Activated T-cell treated with anti-CD3 and anti-CD28 coated beads for 24 hours (primary cell): ENCODE measurements around the gene CACNA2D3.
"Not testable (repeated sequence)": the region's sequence is repeated elsewhere in the genome, so short reads cannot be mapped to it uniquely, and the experiment has no call there.

Experiments used
- DNase-seq: peaks from one replicate; pipeline ENCODE4 v3.0.0-alpha.2; 2020; ENCODE audit warnings: low read depth

Gene CACNA2D3

DNA sequence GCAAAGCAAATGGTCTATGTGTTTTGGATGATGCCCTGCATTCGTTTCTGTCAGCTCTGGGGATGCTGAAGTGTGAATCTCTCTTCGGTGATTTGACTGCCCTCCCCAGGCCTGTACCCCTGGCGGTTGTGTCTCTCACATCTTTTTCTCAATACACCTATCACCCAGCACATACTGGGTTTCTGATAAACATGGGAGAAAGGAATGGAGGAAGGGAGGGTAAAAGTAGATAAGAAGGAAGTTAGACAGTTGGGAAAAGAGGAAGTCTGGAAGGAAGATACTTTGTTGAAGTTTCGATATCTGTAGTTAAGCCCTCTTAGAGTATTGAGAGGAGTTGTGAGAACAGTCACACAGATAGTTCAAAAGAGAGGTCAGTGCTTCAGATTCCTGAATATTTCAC lies 841.3 kb downstream of the CACNA2D3 start:
- DNase-seq: no peak

DNA sequence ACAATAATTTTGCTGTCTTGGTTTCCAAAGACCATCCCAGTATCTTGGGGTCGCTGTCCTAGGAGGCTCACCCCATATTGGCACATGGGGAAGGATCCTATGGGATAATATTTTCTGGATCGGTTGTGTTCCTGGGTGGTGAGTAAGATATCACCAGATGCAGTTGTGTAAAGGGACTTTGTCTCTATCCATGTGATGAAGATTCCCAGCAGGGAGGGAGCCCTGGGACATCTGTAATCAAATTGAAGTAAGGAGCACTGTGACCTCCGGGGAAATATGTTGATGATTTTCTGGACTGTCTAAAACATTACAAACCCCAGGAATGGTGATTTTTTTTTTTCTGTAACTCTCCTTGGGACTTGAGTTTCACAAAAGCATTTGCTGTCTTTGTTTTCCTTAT lies 841.7 kb downstream of the CACNA2D3 start:
- no peak for DNase-seq

DNA sequence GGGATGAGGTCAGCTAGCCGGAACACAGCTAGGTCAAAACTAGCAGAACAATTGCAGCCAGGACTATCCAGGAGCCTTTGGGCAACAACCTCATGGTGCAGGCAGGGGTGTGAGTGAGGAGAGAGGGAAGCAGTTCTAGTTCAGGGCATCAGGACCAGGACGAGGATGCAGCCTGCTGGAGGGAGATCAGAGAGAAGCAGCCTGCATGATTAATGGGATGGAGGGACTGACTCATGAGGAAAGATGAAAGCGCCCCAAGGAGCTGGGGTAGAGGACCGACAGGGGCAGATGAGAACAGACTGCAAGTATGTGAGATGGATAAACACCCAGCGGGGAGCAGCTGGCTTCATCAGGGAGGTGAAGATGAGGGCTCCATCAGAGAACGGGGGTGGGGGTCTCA lies 843.4 kb downstream of the CACNA2D3 start:
- DNase-seq: no peak

DNA sequence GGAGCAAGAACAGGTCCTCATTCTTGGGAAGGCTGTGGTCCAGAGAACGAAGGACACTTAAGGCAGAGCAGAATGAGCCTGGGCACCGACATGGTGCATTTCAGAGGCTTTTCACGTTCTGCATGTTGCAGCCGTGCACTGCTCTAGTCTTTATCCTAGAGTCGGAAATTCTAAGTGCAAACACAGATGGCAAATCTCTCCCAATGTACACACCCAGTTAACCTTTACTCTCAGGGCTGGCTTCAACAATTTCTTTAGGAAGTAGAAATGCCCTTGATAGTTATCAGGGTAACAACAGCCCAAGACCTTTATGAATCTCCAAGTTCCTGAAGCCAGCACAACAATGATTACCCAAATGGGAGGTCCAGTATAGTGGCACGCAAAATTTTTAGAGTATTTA lies 844.6 kb downstream of the CACNA2D3 start:
- no peak for DNase-seq

DNA sequence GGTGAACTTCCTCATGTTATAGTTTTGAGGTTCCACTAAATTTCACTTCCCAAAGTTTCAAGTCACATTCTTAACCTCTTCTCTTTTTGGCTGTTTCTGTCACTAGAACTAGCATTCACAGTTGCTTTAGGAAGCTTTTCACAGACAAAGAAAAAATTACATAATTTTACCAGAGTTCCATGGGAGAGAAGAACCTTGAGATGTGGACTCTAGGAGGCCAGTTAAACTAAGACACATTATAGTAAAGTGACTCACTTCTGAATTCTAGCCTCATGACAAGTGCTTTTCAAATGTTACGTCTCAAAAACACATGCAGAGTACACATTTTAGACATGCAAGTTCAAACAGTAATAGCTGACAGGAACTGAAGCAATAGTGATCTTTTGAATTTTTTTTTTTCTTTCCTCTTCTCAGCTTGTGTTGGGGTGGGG lies 845.4 kb downstream of the CACNA2D3 start:
- DNase-seq: no peak

DNA sequence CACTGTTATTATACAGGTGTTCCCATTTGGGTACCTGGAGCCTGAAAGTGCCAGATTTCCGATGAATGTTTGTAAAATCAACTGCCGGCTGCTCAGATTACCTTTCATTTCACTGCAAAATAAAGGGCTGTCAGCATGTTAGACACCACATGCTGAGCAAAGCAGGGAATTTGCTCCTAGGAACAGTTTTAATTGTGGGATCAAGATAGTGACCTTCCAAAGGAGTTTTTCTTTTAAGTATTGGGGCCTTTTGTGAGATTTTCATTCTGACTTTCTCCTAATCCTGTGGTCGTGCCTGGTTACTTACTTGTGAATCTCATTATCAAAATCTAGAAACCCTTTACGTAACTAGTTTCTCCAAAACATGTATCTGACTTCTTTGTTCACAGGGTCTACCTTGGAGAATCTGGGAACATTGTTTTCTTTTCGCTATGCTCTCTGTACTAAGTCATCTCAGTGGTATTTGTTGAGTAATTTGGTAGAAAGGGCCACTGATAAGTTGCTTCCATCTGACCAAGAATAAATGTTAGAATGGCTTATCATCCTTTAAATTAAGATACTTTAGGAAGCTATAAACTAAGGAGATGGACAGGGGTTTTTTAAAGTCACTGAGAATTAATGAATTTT lies 846.3 kb downstream of the CACNA2D3 start:
- no peak for DNase-seq

DNA sequence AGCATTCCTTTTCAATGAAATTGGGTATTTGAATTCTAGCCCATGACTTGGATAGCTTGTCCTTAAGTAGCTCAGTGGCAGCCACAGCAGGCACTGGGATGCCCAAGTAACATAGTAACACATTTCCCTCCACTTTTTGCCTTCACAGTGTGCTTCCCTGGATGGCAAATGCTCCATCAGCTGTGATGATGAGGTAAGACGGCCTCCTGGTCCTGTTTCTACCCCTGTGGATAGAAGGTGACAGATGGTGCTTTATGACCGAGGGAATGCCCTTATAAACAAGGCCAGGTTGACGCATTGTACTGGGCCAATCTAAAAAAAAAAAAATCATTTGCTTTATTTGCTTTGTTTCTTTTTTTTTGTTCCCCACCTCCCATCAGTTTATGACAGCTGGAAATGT lies 847.3 kb downstream of the CACNA2D3 start:
- DNase-seq: no peak

DNA sequence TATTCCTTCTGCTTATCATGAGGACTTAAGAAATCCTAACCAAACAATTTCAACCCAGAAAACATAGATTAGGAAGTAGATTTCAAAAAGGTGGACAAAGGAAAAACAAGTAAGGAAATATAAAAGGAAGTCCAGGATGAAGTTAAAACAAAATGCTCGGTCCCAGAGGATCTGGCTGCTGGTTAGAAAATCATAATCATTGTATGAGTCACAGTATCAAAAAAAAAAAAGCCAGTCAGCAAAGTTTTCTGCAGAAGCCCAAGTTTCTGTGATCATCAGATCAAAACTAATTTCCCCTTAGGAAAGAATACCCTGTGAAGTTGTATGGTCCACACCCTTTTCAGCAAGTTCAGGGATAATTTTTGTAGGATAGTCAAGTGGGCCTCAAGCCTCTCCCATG lies 848.5 kb downstream of the CACNA2D3 start:
- no peak for DNase-seq

DNA sequence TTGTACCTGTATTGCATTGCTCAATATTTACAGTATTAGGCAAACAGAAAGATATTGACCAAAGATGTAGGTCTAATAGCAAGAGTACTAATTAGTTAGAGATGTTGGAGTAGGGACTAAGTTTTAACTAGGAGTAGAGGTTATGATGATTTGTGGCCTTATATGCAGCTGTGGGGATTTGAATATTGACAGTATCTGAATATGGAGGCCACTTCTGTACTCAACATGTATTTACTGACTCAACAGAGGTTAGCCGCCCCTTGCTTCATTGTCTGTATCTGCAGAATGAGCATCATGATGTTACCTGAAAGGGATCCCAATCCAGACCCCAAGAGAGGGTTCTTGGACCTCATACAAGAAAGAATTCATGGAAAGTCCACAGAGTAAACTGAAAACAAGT lies 855.1 kb downstream of the CACNA2D3 start:
- DNase-seq: no peak

DNA sequence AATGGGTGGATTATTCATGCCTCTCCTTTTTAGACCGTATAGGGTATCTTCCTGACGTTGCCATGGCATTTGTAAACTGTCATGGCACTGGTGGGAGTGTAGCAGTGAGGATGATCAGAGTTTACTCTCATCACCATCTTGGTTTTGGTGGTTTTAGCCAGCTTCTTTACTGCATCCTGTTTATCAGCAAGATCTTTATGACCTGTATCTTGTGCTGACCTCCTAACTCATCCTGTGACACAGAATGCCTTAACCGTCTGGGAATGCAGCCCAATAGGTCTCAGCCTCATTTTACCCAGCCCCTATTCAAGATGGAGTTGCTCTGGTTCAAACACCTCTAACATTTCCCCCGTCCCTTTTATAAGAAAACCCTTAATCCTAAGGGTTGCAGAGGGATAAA lies 855.6 kb downstream of the CACNA2D3 start:
- not testable (repeated sequence) for DNase-seq

DNA sequence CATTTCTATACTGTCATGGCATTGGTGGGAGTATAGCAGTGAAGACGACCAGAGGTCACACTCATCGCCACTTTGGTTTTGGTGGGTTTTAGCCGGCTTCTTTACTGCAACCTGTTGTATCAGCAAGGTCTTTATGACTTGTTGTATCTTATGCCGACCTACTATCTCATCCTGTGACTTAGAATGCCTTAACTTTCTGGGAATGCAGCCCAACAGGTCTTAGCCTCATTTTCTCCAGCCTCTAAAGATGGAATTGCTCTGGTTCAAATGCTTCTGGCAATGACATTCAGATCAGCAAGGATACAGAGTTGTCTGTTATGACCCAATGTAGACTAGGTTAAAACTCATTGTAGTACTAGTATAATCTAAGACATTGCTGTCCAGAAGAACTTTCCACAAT lies 860.5 kb downstream of the CACNA2D3 start:
- DNase-seq: no peak

DNA sequence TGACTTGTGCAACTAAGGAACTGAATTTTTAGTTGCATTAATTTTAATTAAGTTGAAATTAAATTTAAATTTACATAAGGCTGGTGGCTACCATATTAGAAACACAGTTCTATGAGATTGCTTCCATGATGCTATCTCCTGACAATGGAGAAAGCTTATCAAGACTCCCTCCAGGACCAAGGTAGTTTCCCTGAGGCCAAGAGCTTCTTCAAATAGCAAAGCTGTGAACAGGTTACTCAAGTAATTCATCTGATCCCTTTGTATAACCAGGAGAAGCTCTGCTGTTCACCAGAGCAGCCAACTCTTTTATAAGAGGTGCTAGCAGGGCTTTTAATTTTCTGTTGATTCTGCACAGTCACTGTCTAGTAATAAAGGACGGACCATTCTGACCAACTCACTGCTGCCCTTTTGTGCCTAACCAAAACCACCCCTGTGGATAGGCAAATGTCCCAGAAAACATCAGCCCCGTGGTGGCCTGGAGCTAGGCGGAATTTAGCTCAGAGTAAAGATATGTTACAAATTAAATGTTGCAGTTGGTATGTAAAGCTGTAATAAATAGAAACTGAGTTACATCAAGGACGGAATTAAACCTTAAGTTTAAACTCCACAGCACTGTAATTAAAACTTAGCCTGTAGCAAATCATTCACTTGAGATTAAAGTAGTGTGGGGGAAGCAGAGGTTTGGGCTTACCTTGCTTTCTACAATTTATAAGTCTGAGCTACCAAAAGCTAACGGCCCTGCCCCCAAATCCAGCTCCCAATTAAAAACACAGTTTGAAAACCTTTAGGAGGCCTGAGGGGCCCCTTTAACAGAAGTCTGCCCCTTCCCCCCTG lies 861.1 kb downstream of the CACNA2D3 start:
- DNase-seq: no peak

DNA sequence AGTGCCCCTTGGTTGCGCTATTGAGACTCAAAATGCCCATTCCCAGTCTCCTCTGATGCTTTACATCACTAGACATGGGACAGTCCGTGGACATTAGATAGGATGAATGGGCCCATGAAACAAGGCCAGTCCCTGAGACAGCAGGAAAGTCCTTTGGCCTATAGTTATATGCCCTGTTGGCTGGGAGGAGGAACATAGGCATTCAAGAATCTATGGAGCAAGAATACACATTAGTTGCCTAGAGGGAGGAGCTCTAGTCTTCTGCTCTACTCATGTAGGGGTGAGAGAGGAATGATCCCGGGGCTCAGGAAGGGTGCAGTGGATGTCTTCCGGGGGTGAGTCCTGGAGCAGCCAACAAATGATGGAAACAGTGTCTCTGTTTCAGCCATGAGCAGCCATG lies 863.5 kb downstream of the CACNA2D3 start:
- DNase-seq: no peak

DNA sequence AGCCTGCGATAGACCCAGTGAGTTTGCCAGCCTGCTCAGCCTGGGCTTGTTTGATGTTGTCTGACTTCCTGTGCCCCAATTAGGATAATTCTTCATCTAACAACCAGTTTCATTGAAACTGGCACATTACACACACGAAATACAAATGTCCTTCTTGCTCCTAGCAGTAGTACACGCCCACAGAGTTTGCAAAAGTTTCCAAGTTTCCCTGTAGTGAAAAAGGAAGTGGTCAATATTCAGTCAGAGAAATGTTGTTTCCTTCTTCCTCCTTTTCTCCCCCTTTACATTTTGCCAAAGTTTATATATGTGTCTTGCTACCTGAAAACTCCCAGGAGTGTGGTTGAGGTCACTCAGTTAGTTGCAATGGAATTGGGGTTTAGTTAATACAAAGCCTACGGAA lies 863.9 kb downstream of the CACNA2D3 start:
- DNase-seq: no peak

DNA sequence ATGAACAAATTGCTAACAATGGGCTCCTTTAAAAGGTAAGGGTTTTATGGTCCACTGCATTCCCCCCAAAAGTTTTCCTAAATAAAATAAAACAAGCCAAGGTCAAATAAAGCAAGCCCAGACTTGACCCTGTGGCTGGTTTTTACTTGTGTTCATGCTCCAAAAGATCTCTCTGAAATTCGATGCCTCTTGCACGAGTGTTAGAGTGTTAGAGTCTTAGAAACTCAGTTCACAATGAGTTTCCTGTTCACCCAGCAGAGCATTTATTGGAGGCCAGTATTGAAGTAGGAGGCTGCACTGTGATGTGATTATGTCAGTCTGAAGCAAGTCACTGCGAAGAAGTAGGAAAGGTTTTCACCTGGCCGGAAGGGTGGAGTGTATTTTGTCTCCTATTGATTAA lies 865.4 kb downstream of the CACNA2D3 start:
- DNase-seq: no peak

DNA sequence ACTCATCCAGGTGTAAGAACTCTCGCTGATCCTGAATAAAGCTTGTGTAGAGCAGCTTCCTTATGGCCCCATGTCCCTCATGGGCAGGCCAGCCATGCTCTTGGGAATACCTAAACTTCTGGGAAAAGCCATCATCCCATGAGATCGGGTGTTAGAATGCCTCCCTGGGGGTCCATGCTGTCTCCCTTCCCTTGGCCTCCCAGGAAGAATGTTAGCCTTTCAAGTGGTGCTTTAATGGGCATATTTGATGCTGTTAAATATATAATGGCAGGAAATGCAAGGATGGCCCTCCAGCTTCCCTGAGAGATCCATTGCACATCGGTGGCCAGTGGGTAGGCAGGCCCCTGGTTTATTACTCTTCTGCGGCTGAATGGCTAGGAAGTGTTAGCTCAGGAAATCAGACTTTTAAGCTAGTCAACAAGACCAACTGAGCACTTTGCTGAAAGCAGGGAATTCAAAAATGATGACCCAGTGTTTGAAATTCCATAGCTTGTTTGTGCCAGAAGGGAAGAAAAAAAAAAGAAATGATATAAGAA lies 866.0 kb downstream of the CACNA2D3 start:
- DNase-seq: no peak

DNA sequence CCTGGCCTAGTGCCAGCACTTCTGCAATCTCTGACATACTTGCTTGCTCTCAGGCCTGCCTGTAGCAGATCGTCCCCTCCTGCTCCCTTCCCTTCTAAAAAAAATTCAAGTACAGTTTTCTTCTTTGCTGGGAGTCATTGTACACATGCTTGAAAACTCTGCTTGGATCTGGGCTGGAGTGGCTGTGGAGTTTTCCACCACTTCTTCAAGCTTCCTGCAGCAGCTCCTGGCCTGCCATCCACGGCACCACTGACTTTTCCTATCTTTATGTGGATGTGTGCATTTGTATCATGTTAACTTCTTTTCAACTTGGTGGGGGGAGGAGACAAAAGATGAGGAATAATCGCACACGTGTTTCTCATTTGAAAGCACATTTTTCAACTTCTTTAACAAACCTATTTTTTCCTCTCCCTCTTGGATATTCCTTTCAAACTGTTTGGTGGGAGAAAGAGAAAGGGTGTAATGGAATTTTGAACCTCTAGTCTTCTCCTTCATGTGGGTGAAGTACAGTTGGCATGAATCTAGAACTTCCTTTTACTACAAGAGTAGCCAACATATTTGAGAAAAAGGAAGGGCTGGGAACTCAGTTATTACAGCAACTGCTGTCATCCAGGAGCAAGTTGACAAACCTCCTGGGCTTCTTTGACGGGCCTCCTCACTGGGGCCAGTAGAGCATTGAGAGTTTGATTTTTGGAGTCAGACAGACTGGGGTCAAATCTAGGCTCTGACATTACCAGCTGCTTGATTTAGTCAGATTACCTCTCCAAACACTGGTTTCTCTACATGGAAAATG lies 866.7 kb downstream of the CACNA2D3 start:
- no peak for DNase-seq

DNA sequence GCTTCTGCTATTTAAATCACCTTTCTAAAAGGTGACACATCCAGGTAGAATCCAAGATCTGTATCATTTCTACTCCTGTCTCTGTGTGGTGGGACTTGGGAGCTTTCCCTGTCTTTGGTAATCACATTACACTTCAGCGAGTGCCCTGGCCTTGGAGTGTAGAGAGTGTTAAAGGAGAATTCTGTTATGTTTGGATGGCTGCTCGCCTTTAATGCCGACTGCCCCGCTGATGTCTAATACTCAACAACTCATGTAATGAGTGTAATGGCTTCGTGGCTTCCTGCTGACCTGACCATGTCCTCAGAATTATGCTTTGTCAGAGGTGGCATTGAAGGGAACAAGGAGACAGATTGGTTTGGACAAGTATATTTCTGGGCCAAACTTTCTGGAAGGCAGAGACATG lies 871.8 kb downstream of the CACNA2D3 start:
- DNase-seq: no peak

DNA sequence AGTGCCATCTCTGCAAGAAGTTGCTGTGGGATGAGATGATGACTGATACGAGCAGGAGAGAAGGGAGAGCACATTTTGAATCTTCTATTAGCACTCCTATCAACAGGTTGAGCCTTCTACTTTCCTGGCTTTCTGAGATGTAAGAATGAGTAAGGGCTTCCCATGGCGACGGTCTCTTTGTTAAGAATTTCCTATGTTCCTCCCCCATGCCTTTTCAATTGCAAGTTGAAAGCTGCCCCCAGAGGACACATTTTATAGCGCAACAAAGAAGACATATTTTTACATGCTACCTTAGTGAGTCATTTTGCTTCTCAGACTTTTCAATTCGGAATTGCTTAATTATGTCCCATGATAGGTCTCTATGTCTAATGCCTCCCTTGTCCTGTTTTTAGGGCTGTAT lies 876.8 kb downstream of the CACNA2D3 start:
- no peak for DNase-seq

DNA sequence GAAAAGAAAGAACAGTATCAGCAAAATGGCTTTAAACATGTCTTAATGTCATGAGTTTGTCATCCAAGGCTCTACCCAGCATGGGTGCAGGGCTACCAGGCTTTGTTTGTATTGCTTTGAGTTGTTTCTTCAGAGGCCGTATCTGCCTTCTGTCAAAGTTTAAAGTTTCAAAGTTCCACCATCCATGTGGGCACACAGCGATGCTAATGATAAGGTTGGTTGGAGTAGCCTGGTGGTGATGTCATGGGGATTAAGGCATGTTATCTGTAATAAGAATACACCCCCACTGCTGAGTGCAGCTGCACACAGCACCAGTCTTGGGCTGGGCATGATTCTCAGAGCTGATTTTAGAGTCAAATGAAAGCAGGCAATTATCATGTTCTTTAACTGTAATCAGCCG lies 877.5 kb downstream of the CACNA2D3 start:
- DNase-seq: no peak

DNA sequence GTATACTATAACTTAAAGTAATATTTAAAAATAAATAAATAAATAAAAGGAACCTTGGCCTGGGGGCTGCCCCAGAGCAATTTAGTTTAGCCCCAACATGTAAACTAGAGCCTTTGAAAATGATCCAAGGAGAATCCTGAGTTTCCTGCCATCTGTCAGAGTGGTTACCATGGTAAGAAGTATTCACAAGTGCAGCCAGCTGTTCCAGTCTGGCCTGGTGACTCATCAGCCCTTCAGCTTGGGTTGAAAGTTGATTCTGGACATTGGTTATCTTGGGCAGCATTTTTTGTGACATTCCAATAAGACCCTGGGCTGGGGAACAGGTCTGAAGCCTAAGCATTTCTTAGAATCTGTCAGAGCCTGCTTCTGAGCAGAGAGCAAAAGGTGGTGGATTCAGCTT lies 878.2 kb downstream of the CACNA2D3 start:
- DNase-seq: no peak

DNA sequence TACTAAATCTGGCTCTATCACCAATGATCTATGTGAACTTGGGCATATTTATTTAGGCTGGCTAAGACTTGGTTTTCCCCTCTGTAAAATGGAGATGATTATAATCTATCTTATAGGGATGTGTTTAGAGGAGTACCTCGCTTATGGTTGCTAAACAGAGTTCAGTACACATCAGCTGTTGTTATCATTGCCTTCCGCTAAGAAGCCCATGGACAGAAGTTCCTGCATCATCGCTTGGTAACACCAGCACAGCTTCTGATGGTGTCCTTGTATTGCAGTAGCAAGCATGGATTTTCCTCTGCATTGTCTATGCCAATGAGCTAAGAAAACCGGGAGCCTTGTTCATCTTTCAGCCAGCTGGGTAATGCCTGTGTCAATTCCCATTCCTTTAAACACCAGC lies 878.6 kb downstream of the CACNA2D3 start:
- no peak for DNase-seq

DNA sequence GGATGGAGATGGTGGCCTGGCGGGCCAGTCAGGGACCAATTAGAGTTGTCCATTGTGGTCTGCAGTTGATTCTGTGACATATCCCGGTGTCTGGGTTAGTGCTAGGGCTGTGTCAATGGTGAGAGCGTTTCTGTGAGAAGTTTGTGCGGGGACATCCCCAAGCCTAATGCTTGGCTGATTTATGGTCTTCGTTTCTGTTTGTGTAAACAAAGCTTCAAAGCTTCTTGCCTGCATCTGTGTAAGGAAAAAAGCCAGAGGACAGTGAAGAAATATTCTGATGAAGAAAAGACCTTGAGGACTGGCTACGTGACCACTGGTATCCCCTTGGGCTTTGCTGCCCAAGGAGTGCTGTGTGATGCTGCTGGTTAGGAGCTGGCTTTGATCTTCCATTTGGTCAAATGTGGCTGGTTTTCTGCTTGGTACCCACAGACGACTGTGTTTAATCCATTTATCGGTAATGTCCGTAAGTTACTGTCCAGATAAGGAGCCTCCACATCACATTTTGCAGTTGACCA lies 880.1 kb downstream of the CACNA2D3 start:
- DNase-seq: no peak
